ENCODE measurements around the gene CALCOCO2.

CALCOCO2 gene

DNA sequence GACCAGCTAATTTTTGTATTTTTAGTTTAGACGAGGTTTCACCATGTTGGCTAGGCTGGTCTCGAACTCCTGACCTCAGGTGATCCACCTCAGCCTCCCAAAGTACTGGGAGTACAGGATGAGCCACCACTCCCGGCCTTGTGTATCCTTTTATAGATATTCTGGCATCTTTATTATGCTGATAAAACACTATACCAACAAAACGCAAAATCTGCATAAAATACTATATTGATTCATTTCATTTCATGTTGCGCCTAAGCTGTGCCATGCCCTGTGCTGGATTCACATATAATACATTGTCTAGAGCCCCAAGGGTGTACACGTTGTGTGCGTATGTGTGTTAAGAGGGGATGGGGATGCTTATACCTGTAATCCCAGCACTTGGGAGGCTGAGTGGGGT, 73.6 kb downstream of the CALCOCO2 start:
- no peaks in the 10 kb centered on the region for H3K36me3 ChIP-seq (ENCODE audit: control insufficient read depth in 2 of 2, insufficient read depth in 2 of 2, low read length in 2 of 2)
- no peak overlapping the region for H3K9ac ChIP-seq (ENCODE audit: low read length in 2 of 2)
- no peaks in the 10 kb centered on the region for H3K27me3 ChIP-seq (ENCODE audit: control insufficient read depth in 1 of 2, insufficient read depth in 2 of 2, low read length in 2 of 2)
- no peak overlapping the region for H3K27ac ChIP-seq (ENCODE audit: low read length)
- no peaks in the 10 kb centered on the region for H3K9me3 ChIP-seq (ENCODE audit: control insufficient read depth in 2 of 2, low read length in 2 of 2)
- H3K4me3 ChIP-seq (ENCODE audit: low read length in 2 of 2), result no peak overlapping the region
- peaks cover 8% of the 10 kb centered on the region for H3K4me1 ChIP-seq (ENCODE audit: control insufficient read depth, insufficient read depth, low read length)

DNA sequence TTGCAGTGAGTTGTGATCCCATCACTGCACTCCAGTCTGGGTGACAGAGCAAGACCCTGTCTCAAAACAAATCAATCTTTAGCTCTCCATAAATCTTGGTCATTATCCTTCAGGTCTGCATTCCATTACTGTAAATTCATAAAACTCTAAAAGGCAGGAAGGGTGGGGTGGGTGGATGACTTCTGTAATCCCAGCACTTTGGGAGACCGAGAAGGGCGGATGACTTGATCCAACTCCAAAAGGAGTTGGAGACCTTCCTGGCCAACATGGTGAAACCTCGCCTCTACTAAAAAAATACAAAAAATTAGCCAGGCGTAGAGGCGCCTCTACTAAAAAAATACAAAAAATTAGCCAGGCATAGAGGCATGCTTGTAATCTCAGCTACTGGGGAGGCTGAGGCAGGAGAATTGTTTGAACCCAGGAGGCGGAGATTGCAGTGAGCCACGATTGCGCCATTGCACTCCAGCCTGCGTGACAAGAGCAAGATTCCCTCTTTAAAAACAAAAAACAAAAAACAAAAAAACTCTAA, 75.2 kb downstream of the CALCOCO2 start:
- Histone ChIP-seq H3K36me3 (ENCODE audit: control insufficient read depth in 2 of 2, insufficient read depth in 2 of 2, low read length in 2 of 2) (peaks cover 4% of the 10 kb centered on the region in 2 donors), H3K9ac (ENCODE audit: low read length in 2 of 2) (no peak overlapping the region), H3K27me3 (ENCODE audit: control insufficient read depth in 1 of 2, insufficient read depth in 2 of 2, low read length in 2 of 2) (no peaks in the 10 kb centered on the region), H3K9me3 (ENCODE audit: control insufficient read depth in 2 of 2, low read length in 2 of 2) (no peaks in the 10 kb centered on the region), H3K4me3 (ENCODE audit: low read length in 2 of 2) (no peak overlapping the region), H3K27ac (ENCODE audit: low read length) (no peak overlapping the region), H3K4me1 (ENCODE audit: control insufficient read depth, insufficient read depth, low read length) (peaks cover 19% of the 10 kb centered on the region)

DNA sequence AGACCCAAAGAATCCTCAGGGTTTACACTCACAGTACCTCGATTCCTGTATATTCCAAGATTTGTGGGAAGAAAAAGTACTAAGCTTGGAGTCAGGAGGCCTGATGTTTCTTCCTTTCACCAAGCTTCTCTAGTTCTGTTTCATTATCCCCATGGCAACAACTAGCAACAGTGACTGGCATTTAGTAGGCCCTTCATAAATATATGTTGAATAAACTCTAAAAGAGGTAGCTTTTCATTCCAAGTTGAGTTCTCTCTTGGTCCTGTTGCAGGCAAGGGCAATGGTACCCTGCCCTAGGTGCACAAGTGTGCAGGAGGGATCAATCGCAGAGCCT, 76.8 kb downstream of the CALCOCO2 start:
- Histone ChIP-seq H3K4me1 (ENCODE audit: control insufficient read depth, insufficient read depth, low read length) (peaks cover 23% of the 10 kb centered on the region), H3K27ac (ENCODE audit: low read length) (peak overlapping the region; percentile 83), H3K9me3 (ENCODE audit: control insufficient read depth in 2 of 2, low read length in 2 of 2) (no peaks in the 10 kb centered on the region), H3K9ac (ENCODE audit: low read length in 2 of 2) (peak overlapping the region; percentile 84 to 95), H3K36me3 (ENCODE audit: control insufficient read depth in 2 of 2, insufficient read depth in 2 of 2, low read length in 2 of 2) (peaks cover 4 to 8% of the 10 kb centered on the region in 2 donors), H3K27me3 (ENCODE audit: control insufficient read depth in 1 of 2, insufficient read depth in 2 of 2, low read length in 2 of 2) (no peaks in the 10 kb centered on the region), H3K4me3 (ENCODE audit: low read length in 2 of 2) (peak overlapping the region; percentile 87 to 92)

DNA sequence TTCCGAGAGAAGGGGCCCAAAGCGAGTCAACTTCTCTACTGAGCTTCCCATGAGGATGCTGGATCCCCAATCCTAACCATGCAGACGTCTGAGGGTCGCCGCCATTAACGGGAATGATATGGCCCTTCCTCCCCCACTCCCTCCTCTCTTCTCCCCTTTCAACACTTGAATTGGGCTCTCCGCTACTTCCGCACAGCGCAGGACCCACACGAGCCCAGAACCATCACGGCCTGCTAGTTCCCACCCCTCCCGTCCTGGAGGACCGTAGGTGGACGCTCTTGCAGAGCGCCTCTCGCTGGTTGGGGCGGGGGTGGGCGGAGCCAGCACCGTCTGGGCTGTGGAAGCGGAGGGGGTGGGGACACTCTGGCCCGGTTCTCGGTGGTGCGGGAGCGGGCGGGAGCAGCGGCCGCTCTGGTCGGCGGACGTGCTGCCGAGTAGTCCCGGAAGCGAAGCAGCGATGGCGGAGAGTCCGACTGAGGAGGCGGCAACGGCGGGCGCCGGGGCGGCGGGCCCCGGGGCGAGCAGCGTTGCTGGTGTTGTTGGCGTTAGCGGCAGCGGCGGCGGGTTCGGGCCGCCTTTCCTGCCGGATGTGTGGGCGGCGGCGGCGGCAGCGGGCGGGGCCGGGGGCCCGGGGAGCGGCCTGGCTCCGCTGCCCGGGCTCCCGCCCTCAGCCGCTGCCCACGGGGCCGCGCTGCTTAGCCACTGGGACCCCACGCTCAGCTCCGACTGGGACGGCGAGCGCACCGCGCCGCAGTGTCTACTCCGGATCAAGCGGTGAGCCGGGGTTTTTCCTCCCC, 77.4 kb downstream of the CALCOCO2 start, which contains the start of gene UBE2Z:
Gene UBE2Z (plus strand): TSS at position 361 of the 797 bp plus-strand sequence. CDS start 97 bp downstream, at position 458.
- H3K36me3 ChIP-seq (ENCODE audit: control insufficient read depth in 2 of 2, insufficient read depth in 2 of 2, low read length in 2 of 2), result peaks cover 4 to 13% of the 10 kb centered on the region in 2 donors
- no peaks in the 10 kb centered on the region for H3K9me3 ChIP-seq (ENCODE audit: control insufficient read depth in 2 of 2, low read length in 2 of 2)
- peak within 1 kb of the TSS; percentile 84 to 95 for H3K9ac ChIP-seq (ENCODE audit: low read length in 2 of 2)
- H3K27me3 ChIP-seq (ENCODE audit: control insufficient read depth in 1 of 2, insufficient read depth in 2 of 2, low read length in 2 of 2), result no peaks in the 10 kb centered on the region
- H3K4me1 ChIP-seq (ENCODE audit: control insufficient read depth, insufficient read depth, low read length), result peaks cover 23% of the 10 kb centered on the region
- H3K27ac ChIP-seq (ENCODE audit: low read length), result peak within 1 kb of the TSS; percentile 83
- H3K4me3 ChIP-seq (ENCODE audit: low read length in 2 of 2), result peak within 1 kb of the TSS; percentile 87 to 92

DNA sequence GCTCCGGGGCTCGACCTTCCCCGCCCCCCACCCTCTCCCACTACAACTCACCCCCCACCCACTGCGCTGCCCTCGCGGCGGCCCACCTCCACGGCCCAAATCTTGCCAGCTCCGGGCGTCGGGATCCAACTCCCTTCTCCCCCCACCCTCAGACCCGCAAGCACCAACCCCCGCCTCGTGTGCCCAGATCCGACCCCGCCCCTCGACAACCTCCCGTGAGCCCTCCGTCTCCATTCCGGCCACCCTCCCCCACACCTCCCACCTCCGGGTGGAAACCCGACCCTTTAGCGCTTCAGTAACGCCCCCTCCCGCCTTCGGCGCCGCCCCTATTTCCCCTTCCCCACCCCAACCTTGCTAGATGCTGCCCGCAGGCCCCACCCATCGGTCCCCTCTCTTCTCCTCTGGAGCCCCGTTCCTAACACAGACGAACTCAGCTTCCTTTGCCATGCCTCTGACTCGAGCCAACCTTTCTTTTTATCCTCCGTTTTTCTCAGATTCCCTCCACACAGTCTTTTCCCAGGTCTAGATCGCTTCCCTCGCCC, 78.1 kb downstream of the CALCOCO2 start:
- peaks cover 6 to 13% of the 10 kb centered on the region in 2 donors for H3K36me3 ChIP-seq (ENCODE audit: control insufficient read depth in 2 of 2, insufficient read depth in 2 of 2, low read length in 2 of 2)
- H3K4me3 ChIP-seq (ENCODE audit: low read length in 2 of 2), result peak overlapping the region; percentile 87 to 92
- no peaks in the 10 kb centered on the region for H3K27me3 ChIP-seq (ENCODE audit: control insufficient read depth in 1 of 2, insufficient read depth in 2 of 2, low read length in 2 of 2)
- H3K27ac ChIP-seq (ENCODE audit: low read length), result peak overlapping the region; percentile 18
- no peaks in the 10 kb centered on the region for H3K9me3 ChIP-seq (ENCODE audit: control insufficient read depth in 2 of 2, low read length in 2 of 2)
- peak overlapping the region; percentile 76 to 84 for H3K9ac ChIP-seq (ENCODE audit: low read length in 2 of 2)
- H3K4me1 ChIP-seq (ENCODE audit: control insufficient read depth, insufficient read depth, low read length), result peaks cover 23% of the 10 kb centered on the region

DNA sequence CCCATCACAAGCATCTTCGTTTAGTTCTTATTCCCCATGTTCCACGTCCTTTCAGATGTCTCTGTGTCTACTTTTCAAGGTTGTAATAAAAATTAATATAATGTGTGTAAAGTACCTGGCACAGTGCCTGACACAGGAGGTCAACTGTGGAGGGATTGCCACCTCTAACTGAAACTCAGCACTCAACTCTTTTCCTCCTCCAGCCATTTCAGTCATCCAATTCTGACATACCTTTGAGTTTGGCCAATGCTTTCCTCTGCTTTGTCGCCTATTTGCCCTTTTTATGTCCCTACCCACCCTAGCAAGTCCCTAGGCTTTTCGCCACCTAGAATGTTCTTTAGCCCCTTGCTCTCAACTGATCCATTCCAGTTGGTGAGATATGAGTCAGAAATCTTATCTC, 78.9 kb downstream of the CALCOCO2 start:
- no peaks in the 10 kb centered on the region for H3K9me3 ChIP-seq (ENCODE audit: control insufficient read depth in 2 of 2, low read length in 2 of 2)
- peak overlapping the region; percentile 36 to 84 for H3K9ac ChIP-seq (ENCODE audit: low read length in 2 of 2)
- H3K36me3 ChIP-seq (ENCODE audit: control insufficient read depth in 2 of 2, insufficient read depth in 2 of 2, low read length in 2 of 2), result peaks cover 10 to 13% of the 10 kb centered on the region in 2 donors
- no peaks in the 10 kb centered on the region for H3K27me3 ChIP-seq (ENCODE audit: control insufficient read depth in 1 of 2, insufficient read depth in 2 of 2, low read length in 2 of 2)
- H3K27ac ChIP-seq (ENCODE audit: low read length), result no peak overlapping the region
- peaks cover 23% of the 10 kb centered on the region for H3K4me1 ChIP-seq (ENCODE audit: control insufficient read depth, insufficient read depth, low read length)
- peak overlapping the region; percentile 87 to 92 for H3K4me3 ChIP-seq (ENCODE audit: low read length in 2 of 2)

DNA sequence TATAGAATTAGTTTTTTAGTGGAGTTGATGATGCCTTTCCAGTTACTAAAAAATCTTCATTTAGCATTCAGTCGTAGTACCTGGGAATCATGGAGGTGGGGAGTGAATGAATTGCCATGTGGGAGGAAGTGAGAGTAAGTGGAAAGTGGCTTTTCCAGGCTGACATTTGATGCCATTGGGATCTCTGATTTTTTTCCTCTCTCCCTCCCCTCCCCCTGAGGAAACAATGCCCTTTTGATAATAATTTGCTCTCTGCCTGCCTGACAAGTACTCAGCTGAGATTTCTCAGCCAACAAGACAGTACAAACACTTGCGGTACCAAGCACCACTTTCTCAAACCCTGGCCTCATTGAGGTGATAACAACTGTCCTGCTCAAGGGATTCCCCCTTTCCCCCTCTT, 79.5 kb downstream of the CALCOCO2 start:
- no peak overlapping the region for H3K4me3 ChIP-seq (ENCODE audit: low read length in 2 of 2)
- no peak overlapping the region for H3K27ac ChIP-seq (ENCODE audit: low read length)
- peaks cover 10 to 15% of the 10 kb centered on the region in 2 donors for H3K36me3 ChIP-seq (ENCODE audit: control insufficient read depth in 2 of 2, insufficient read depth in 2 of 2, low read length in 2 of 2)
- peaks cover 23% of the 10 kb centered on the region for H3K4me1 ChIP-seq (ENCODE audit: control insufficient read depth, insufficient read depth, low read length)
- H3K27me3 ChIP-seq (ENCODE audit: control insufficient read depth in 1 of 2, insufficient read depth in 2 of 2, low read length in 2 of 2), result no peaks in the 10 kb centered on the region
- peak overlapping the region in 1 of 2 donors; percentile 3 for H3K9ac ChIP-seq (ENCODE audit: low read length in 2 of 2)
- no peaks in the 10 kb centered on the region for H3K9me3 ChIP-seq (ENCODE audit: control insufficient read depth in 2 of 2, low read length in 2 of 2)

DNA sequence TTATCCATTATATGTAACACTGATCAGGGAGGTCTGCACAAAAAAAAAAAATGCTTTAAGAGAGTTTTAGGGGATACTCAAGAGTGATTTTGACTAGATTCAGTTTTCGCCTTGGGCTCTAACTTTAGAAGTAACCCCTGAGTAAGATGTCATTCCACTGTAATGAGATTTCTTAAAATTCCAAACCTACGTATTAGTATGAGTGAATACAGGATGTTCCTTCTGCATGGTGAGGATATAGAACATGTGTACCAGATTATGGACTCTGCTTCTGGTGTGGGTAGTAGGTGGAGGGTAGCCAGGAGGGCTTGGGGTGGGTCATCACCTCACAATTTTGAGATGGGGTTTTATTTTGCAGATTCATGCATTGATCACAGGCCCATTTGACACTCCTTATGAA, 81.6 kb downstream of the CALCOCO2 start:
- H3K27me3 ChIP-seq (ENCODE audit: control insufficient read depth in 1 of 2, insufficient read depth in 2 of 2, low read length in 2 of 2), result no peaks in the 10 kb centered on the region
- H3K9me3 ChIP-seq (ENCODE audit: control insufficient read depth in 2 of 2, low read length in 2 of 2), result no peaks in the 10 kb centered on the region
- no peak overlapping the region for H3K4me3 ChIP-seq (ENCODE audit: low read length in 2 of 2)
- H3K9ac ChIP-seq (ENCODE audit: low read length in 2 of 2), result no peak overlapping the region
- H3K36me3 ChIP-seq (ENCODE audit: control insufficient read depth in 2 of 2, insufficient read depth in 2 of 2, low read length in 2 of 2), result peaks cover 10 to 17% of the 10 kb centered on the region in 2 donors
- H3K4me1 ChIP-seq (ENCODE audit: control insufficient read depth, insufficient read depth, low read length), result peaks cover 23% of the 10 kb centered on the region
- no peak overlapping the region for H3K27ac ChIP-seq (ENCODE audit: low read length)

Measured in stomach smooth muscle (tissue), 2 donors.